HG03108 (cell line): ENCODE data around the gene SLC9C1.

Experiments
- ATAC-seq: cut with Tn5 transposase; IDR thresholded peaks from one replicate; pipeline ENCODE4 v1.9.1; 2021; ENCODE audit warnings: moderate library complexity; ENCODE audit not compliant: unreplicated experiment

Gene SLC9C1

GRCh38 chr3:112293368-112294321 is at the start of gene SLC9C1:
TSS of gene SLC9C1 (minus strand) at chr3:112294216. CDS start at chr3:112286791, 7,425 bp downstream.
- peak; percentile 48 for ATAC-seq

GRCh38 chr3:112341386-112341785 is 47.4 kb upstream of the SLC9C1 start:
- no peak for ATAC-seq

GRCh38 chr3:112339609-112340008 is 45.6 kb upstream of the SLC9C1 start:
- no peak for ATAC-seq

GRCh38 chr3:112339134-112339533 is 45.1 kb upstream of the SLC9C1 start:
- ATAC-seq = no peak

GRCh38 chr3:112338727-112339056 is 44.7 kb upstream of the SLC9C1 start:
- no peak for ATAC-seq

- ATAC-seq = no peak
Observed at GRCh38 chr3:112338021-112338726, 44.2 kb upstream of the SLC9C1 start.

GRCh38 chr3:112335434-112335781 is 41.4 kb upstream of the SLC9C1 start:
- no peak for ATAC-seq

GRCh38 chr3:112334691-112335433 is 40.8 kb upstream of the SLC9C1 start:
- ATAC-seq = no peak

- ATAC-seq = no peak
Observed at GRCh38 chr3:112333381-112334317, 39.6 kb upstream of the SLC9C1 start.

- ATAC-seq = no peak
Observed at GRCh38 chr3:112333002-112333380, 39.0 kb upstream of the SLC9C1 start, which contains the start of gene CD200. TSS of gene CD200 (plus strand) at chr3:112333156. CDS start at chr3:112333213, 57 bp downstream.

- no peak for ATAC-seq
Observed at GRCh38 chr3:112331851-112332250, 37.8 kb upstream of the SLC9C1 start.

- ATAC-seq = peak; percentile 100
Observed at GRCh38 chr3:112327371-112327951, 33.4 kb upstream of the SLC9C1 start.

GRCh38 chr3:112321867-112322652 is 28.0 kb upstream of the SLC9C1 start:
- no peak for ATAC-seq

- no peak for ATAC-seq
Observed at GRCh38 chr3:112320691-112321090, 26.7 kb upstream of the SLC9C1 start.

- no peak for ATAC-seq
Observed at GRCh38 chr3:112319516-112320276, 25.7 kb upstream of the SLC9C1 start.

- no peak for ATAC-seq
Observed at GRCh38 chr3:112315791-112316190, 21.8 kb upstream of the SLC9C1 start.

- ATAC-seq = no peak
Observed at GRCh38 chr3:112314649-112315048, 20.6 kb upstream of the SLC9C1 start.

- ATAC-seq = no peak
Observed at GRCh38 chr3:112308151-112308911, 14.3 kb upstream of the SLC9C1 start.
